Measurements from ENCODE around the gene ZNF20. TPM values are rescaled to one million over a fixed set of nuclear protein-coding genes. Genes with fewer than 3 reads are reported as not detected.
"Not testable (repeated sequence)": the region's sequence is repeated elsewhere in the genome, so short reads cannot be mapped to it uniquely, and the experiment has no call there.

Gene ZNF20
- total RNA-seq, 1 donor, result 4.8 TPM

GRCh38 chr19:12113121-12113520, 27.0 kb downstream of the ZNF20 start:
- DNase-seq (ENCODE audit: low read depth), result no peak
- H3K4me3 ChIP-seq (ENCODE audit: low read depth, low read length), result no peak overlapping the region
- TF ChIP-seq, protein P1, sequence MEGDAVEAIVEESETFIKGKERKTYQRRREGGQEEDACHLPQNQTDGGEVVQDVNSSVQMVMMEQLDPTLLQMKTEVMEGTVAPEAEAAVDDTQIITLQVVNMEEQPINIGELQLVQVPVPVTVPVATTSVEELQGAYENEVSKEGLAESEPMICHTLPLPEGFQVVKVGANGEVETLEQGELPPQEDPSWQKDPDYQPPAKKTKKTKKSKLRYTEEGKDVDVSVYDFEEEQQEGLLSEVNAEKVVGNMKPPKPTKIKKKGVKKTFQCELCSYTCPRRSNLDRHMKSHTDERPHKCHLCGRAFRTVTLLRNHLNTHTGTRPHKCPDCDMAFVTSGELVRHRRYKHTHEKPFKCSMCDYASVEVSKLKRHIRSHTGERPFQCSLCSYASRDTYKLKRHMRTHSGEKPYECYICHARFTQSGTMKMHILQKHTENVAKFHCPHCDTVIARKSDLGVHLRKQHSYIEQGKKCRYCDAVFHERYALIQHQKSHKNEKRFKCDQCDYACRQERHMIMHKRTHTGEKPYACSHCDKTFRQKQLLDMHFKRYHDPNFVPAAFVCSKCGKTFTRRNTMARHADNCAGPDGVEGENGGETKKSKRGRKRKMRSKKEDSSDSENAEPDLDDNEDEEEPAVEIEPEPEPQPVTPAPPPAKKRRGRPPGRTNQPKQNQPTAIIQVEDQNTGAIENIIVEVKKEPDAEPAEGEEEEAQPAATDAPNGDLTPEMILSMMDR (IDR thresholded peaks at IDR 0.05; ENCODE audit: insufficient read depth, low read length), result no peak

DNA sequence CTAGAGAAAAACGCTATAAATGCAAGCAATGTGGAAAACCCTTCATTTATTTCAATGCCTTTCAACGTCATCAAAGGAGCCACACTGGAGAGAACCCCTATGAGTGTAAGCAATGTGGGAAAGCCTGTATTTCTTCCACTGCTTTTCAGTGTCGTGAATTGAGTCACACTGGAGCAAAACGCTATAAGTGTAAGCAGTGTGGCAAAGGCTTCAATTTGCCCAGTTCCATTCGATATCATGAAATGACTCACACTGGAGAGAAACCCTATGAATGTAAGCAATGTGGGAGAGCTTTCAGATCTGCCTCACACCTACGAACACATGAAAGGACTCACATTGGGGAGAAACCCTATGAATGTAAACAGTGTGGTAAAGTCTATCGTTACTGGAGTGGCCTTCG, 27.4 kb downstream of the ZNF20 start:
- TF ChIP-seq, protein P1 (IDR thresholded peaks at IDR 0.05; ENCODE audit: insufficient read depth, low read length), result no peak
- DNase-seq (ENCODE audit: low read depth), result no peak
- H3K4me3 ChIP-seq (ENCODE audit: low read depth, low read length), result no peak overlapping the region

DNA sequence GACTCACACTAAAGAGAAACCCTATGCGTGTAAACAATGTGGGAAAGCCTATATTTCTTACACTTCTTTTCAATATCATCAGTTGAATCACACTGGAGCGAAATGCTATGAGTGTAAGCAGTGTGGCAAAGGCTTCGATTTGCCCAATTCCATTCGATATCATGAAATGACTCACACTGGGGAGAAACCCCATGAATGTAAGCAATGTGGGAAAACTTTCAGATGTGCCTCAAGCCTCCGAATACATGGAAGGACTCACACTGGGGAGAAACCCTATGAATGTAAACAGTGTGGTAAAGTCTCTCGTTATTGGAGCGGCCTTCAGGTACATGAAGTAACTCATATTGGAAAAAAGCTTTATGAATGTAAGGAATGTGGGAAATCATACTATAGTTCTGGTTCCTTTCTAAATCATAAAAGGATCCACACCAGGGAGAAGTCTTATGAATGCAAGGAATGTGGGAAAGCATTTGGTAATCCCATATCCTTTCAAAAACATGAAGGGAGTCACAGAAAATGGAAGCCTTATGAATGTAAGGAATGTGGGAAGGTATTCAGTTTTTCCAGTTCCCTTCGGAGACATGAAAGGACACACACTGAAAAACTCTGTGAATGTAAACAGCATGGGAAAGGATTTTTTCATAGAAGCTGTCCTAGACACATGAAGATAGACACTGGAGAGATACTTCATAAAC, 28.1 kb downstream of the ZNF20 start:
- no peak for DNase-seq (ENCODE audit: low read depth)
- TF ChIP-seq, protein P1 (IDR thresholded peaks at IDR 0.05; ENCODE audit: insufficient read depth, low read length), result no peak
- H3K4me3 ChIP-seq (ENCODE audit: low read depth, low read length), result no peak overlapping the region

DNA sequence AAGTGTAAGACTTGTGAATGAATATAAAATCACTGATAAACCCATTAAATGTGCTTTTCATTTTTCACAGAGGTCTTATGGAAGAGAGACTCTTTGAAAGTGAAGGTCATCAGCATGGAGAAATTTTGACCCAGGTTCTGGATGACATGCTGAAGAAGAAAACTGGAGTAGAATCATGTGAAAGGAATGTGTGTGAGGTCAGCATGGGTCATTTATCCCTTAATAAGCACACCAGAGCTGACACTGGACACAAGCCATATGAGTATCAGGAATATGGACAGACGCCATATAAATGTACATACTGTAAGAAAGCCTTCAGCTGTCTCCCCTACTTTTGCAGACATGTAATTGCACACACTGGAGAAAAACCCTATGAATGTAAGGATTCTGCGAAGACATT, 29.0 kb downstream of the ZNF20 start:
- H3K4me3 ChIP-seq (ENCODE audit: low read depth, low read length), result no peak overlapping the region
- TF ChIP-seq, protein P1 (IDR thresholded peaks at IDR 0.05; ENCODE audit: insufficient read depth, low read length), result no peak
- no peak for DNase-seq (ENCODE audit: low read depth)

DNA sequence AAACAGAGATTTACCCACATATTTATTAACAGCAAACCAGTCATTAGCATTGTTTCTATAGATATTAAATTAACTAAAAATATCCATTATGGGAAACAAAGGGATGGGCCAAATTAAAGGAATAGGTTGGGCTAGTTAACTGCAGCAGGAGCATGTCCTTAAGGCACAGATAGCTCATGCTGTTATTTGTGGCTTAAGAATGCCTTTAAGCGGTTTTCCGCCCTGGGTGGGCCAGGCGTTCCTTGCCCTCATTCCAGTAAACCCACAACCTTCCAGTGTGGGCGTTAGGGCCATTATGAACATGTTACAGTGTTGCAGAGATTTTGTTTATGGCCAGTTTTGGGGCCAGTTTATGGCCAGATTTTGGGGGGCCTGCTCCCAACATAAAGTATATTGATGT, 36.2 kb downstream of the ZNF20 start:
- DNase-seq (ENCODE audit: low read depth); H3K4me3 ChIP-seq (ENCODE audit: low read depth, low read length): not testable (repeated sequence)

- TF ChIP-seq, protein P1 (IDR thresholded peaks at IDR 0.05; ENCODE audit: insufficient read depth, low read length), result no peak
- no peak overlapping the region for H3K4me3 ChIP-seq (ENCODE audit: low read depth, low read length)
- DNase-seq (ENCODE audit: low read depth), result no peak
Observed at GRCh38 chr19:12098040-12098439, 42.1 kb downstream of the ZNF20 start.

- peak; percentile 12 for DNase-seq (ENCODE audit: low read depth)
- H3K4me3 ChIP-seq (ENCODE audit: low read depth, low read length), result no peak overlapping the region
- TF ChIP-seq, protein P1 (IDR thresholded peaks at IDR 0.05; ENCODE audit: insufficient read depth, low read length), result no peak
Observed at GRCh38 chr19:12095111-12095790, 44.9 kb downstream of the ZNF20 start.

Data from fibroblast of the aortic adventitia (primary cell).